Kidney epithelial cell (primary cell): ENCODE measurements around the gene TENM4. TPM values are rescaled to one million over a fixed set of nuclear protein-coding genes. Genes with fewer than 3 reads are reported as not detected.

Experiments used
- DNase-seq: peaks from one replicate; pipeline ENCODE4 v3.0.0-alpha.2; 2010; ENCODE audit warnings: low read depth
- H3K27me3 ChIP-seq: 2 replicates; pipeline ENCODE4 v1.6.0; 2011; ENCODE audit warnings: low read length; ENCODE audit not compliant: control insufficient read depth, insufficient read depth
- H3K36me3 ChIP-seq: 2 replicates; pipeline ENCODE4 v1.5.1; 2011; ENCODE audit warnings: low read length; ENCODE audit not compliant: control insufficient read depth, insufficient read depth
- H3K4me3 ChIP-seq: 2 replicates; pipeline ENCODE4 v1.5.1; 2011; ENCODE audit warnings: low read depth, mild to moderate bottlenecking, control low read depth, low read length
- CTCF ChIP-seq: IDR thresholded peaks from 2 replicates; pipeline ENCODE4 v1.5.1; 2011; ENCODE audit warnings: mild to moderate bottlenecking, moderate library complexity, low read length, control low read depth, inconsistent platforms; ENCODE audit not compliant: insufficient read depth, poor library complexity, severe bottlenecking
- total RNA-seq: library from RNA; depleted of rRNA; stranded (reverse); fragments of >200 nt; gene quantifications from 2 replicates; pipeline ENCODE4 v1.2.3, GENCODE V29; 2015

TENM4 gene
- total RNA-seq, 1 donor from 2014 or later = 35.3 TPM

GRCh38 chr11:78796956-78797355 is 643.9 kb downstream of the TENM4 start:
- TF ChIP-seq CTCF = no peak
- no peak overlapping the region for H3K4me3 ChIP-seq
- no peaks in the 10 kb centered on the region for H3K36me3 ChIP-seq
- peak; percentile 75 for DNase-seq
- no peaks in the 10 kb centered on the region for H3K27me3 ChIP-seq

- no peak for TF ChIP-seq CTCF
Measured at GRCh38 chr11:78795621-78796261, 645.1 kb downstream of the TENM4 start.

GRCh38 chr11:78791964-78792363 is 648.9 kb downstream of the TENM4 start:
- Histone ChIP-seq H3K36me3 (no peaks in the 10 kb centered on the region), H3K4me3 (no peak overlapping the region), H3K27me3 (no peaks in the 10 kb centered on the region)
- no peak for DNase-seq
- no peak for TF ChIP-seq CTCF

More at GRCh38 chr11:78795621-78796261, 645.1 kb downstream of the TENM4 start:
- Histone ChIP-seq H3K27me3 (no peaks in the 10 kb centered on the region), H3K4me3 (no peak overlapping the region), H3K36me3 (no peaks in the 10 kb centered on the region)
- peak; percentile 74 for DNase-seq

- DNase-seq = no peak
- Histone ChIP-seq H3K27me3 (no peaks in the 10 kb centered on the region), H3K36me3 (no peaks in the 10 kb centered on the region), H3K4me3 (no peak overlapping the region)
- TF ChIP-seq CTCF = no peak
Measured at GRCh38 chr11:78791254-78791653, 649.6 kb downstream of the TENM4 start.

GRCh38 chr11:78790784-78791183 is 650.0 kb downstream of the TENM4 start:
- H3K36me3 ChIP-seq = no peaks in the 10 kb centered on the region
- DNase-seq = no peak

More at GRCh38 chr11:78790784-78791183, 650.0 kb downstream of the TENM4 start:
- H3K27me3 ChIP-seq = no peaks in the 10 kb centered on the region
- TF ChIP-seq CTCF = no peak
- H3K4me3 ChIP-seq = no peak overlapping the region
